H1 (cell line): ENCODE measurements around the gene PSMD3. TPM values are rescaled to one million over a fixed set of nuclear protein-coding genes. Genes with fewer than 3 reads are reported as not detected.

ENCODE experiments used
- CTCF ChIA-PET: fragments of 300-600 bp; sonication (Branson Sonifier 250); formaldehyde crosslinking; loops from one replicate; lab custom pipeline; 2021; ENCODE audit not compliant: partially characterized antibody; lab: Charles Lee
- POLR2A ChIA-PET: fragments of 300-600 bp; sonication (Branson Sonifier 250); formaldehyde crosslinking; loops from one replicate; lab custom pipeline; 2021; ENCODE audit warnings: inconsistent platforms; ENCODE audit not compliant: partially characterized antibody; lab: Charles Lee
- DNase-seq, 2 experiments: peaks; one replicate each; pipeline versions ENCODE4 v3.0.0 to v3.0.0-alpha.2; 2010 to 2022; ENCODE audit warnings: low spot score in 2 of 2, low read depth in 1 of 2, mixed read lengths in 1 of 2
- FAIRE-seq: peaks from 2 replicates; lab custom pipeline; 2011; peaks lifted over from hg19 to GRCh38; lab: Jason Lieb, UNC
- H2AFZ ChIP-seq: 2 replicates; pipeline ENCODE4 v1.8.1; 2012; ENCODE audit warnings: low read length, inconsistent platforms
- H2AK5ac ChIP-seq: 2 replicates; pipeline ENCODE4 v1.6.1; 2013; ENCODE audit warnings: low read depth, low read length
- H2BK120ac ChIP-seq: replicated peaks from 2 replicates; pipeline ENCODE3; 2013; ENCODE audit warnings: low read depth, low read length, inconsistent platforms
- H2BK12ac ChIP-seq: 2 replicates; pipeline ENCODE4 v1.6.1; 2013; ENCODE audit warnings: low read depth, low read length
- H2BK15ac ChIP-seq: 2 replicates; pipeline ENCODE4 v1.6.1; 2013; ENCODE audit warnings: low read length
- H2BK20ac ChIP-seq: 2 replicates; pipeline ENCODE4 v1.6.1; 2013; ENCODE audit warnings: low read length
- H2BK5ac ChIP-seq: 2 replicates; pipeline ENCODE4 v1.6.1; 2013; ENCODE audit warnings: low read depth, low read length
- H3K14ac ChIP-seq: 2 replicates; pipeline ENCODE4 v1.6.1; 2013; ENCODE audit warnings: inconsistent platforms; ENCODE audit not compliant: insufficient read length
- H3K18ac ChIP-seq: 2 replicates; pipeline ENCODE4 v1.6.1; 2013; ENCODE audit warnings: low read length; ENCODE audit errors: extremely low read depth
- H3K23ac ChIP-seq: 2 replicates; pipeline ENCODE4 v1.6.1; 2013; ENCODE audit warnings: inconsistent platforms; ENCODE audit not compliant: insufficient read length
- H3K23me2 ChIP-seq: 2 replicates; pipeline ENCODE4 v1.6.1; 2013; ENCODE audit warnings: low read depth, low read length
- H3K27ac ChIP-seq: 2 replicates; pipeline ENCODE4 v1.6.1; 2011; ENCODE audit warnings: low read depth, low read length, inconsistent platforms
- H3K27me3 ChIP-seq, 4 experiments: replicated peaks in 1 of 4; 1 replicate in 1 of 4; 2 replicates in 3 of 4; pipeline versions ENCODE4 v1.6.1 to v1.8.1; 2011 to 2013; ENCODE audit warnings: low read length in 3 of 4, mild to moderate bottlenecking in 3 of 4, inconsistent platforms in 2 of 4, mixed read lengths in 2 of 4, moderate library complexity in 1 of 4; ENCODE audit not compliant: control insufficient read depth in 3 of 4, insufficient read depth in 3 of 4; ENCODE audit errors: extremely low read depth in 1 of 4
- H3K36me3 ChIP-seq, 4 experiments: 2 replicates each; pipeline versions ENCODE4 v1.6.1 to v1.8.1; 2011 to 2013; ENCODE audit warnings: mild to moderate bottlenecking in 4 of 4, low read length in 3 of 4, moderate library complexity in 2 of 4, control low read depth in 1 of 4, inconsistent platforms in 1 of 4; ENCODE audit not compliant: insufficient read depth in 4 of 4, control insufficient read depth in 2 of 4
- H3K4ac ChIP-seq: replicated peaks from 2 replicates; pipeline ENCODE3; 2013; ENCODE audit warnings: low read length, low read depth, mixed read lengths, inconsistent platforms; ENCODE audit not compliant: insufficient read length
- H3K4me1 ChIP-seq, 4 experiments: replicated peaks in 1 of 4; 1 replicate in 1 of 4; 2 replicates in 3 of 4; pipeline versions ENCODE4 v1.6.1 to v1.8.1; 2011 to 2013; ENCODE audit warnings: low read length in 3 of 4, inconsistent platforms in 2 of 4, mixed read lengths in 1 of 4; ENCODE audit not compliant: insufficient read depth in 4 of 4, control insufficient read depth in 3 of 4
- H3K4me2 ChIP-seq, 2 experiments: 2 replicates each; pipeline versions ENCODE4 v1.6.1 to v1.8.1; 2011 to 2013; ENCODE audit warnings: low read depth in 2 of 2, low read length in 2 of 2, control low read depth in 1 of 2, inconsistent platforms in 1 of 2, mild to moderate bottlenecking in 1 of 2; ENCODE audit not compliant: insufficient read depth in 1 of 2
- H3K4me3 ChIP-seq, 4 experiments: fragments of 200-600, 300-600 bp in 1 of 4; sonication (generic), shearing (Covaris generic), sonication (Bioruptor Twin) in 1 of 4; 2 replicates each; pipeline versions ENCODE4 v1.5.1 to v1.8.1; 2011 to 2016; ENCODE audit warnings: low read length in 4 of 4, low read depth in 3 of 4, control low read depth in 2 of 4, inconsistent platforms in 2 of 4, mild to moderate bottlenecking in 2 of 4, mixed read lengths in 1 of 4, moderate library complexity in 1 of 4; ENCODE audit not compliant: insufficient read depth in 2 of 4; ENCODE audit errors: extremely low read depth in 1 of 4
- H3K56ac ChIP-seq: replicated peaks from 2 replicates; pipeline ENCODE3; 2013; ENCODE audit warnings: low read depth, mild to moderate bottlenecking, mixed read lengths, low read length, inconsistent platforms; ENCODE audit not compliant: insufficient read length
- H3K79me1 ChIP-seq: 2 replicates; pipeline ENCODE4 v1.6.1; 2013; ENCODE audit warnings: low read depth, low read length, control low read depth
- H3K79me2 ChIP-seq, 2 experiments: 2 replicates each; pipeline versions ENCODE4 v1.6.1 to v1.8.1; 2012 to 2013; ENCODE audit warnings: low read length in 2 of 2, mild to moderate bottlenecking in 2 of 2, inconsistent platforms in 1 of 2; ENCODE audit not compliant: insufficient read depth in 2 of 2, control insufficient read depth in 1 of 2
- H3K9ac ChIP-seq, 4 experiments: replicated peaks in 1 of 4; 1 replicate in 1 of 4; 2 replicates in 3 of 4; pipeline versions ENCODE4 v1.6.1 to v1.8.1; 2011 to 2013; ENCODE audit warnings: low read depth in 3 of 4, low read length in 3 of 4, control low read depth in 2 of 4, mild to moderate bottlenecking in 2 of 4, moderate library complexity in 2 of 4, inconsistent platforms in 1 of 4; ENCODE audit errors: extremely low read depth in 1 of 4
- H3K9me3 ChIP-seq, 2 experiments: 2 replicates each; pipeline versions ENCODE4 v1.6.1 to v1.8.1; 2012 to 2013; ENCODE audit warnings: mild to moderate bottlenecking in 2 of 2, moderate library complexity in 2 of 2, control low read depth in 1 of 2, inconsistent platforms in 1 of 2, low read depth in 1 of 2, low read length in 1 of 2, mixed read lengths in 1 of 2; ENCODE audit not compliant: insufficient read depth in 2 of 2
- H4K20me1 ChIP-seq, 2 experiments: replicated peaks in 1 of 2; 2 replicates each; pipeline versions ENCODE3 to v1.8.1; 2011 to 2013; ENCODE audit warnings: inconsistent platforms in 2 of 2, low read length in 2 of 2, mild to moderate bottlenecking in 1 of 2; ENCODE audit not compliant: insufficient read depth in 2 of 2, control insufficient read depth in 1 of 2
- H4K5ac ChIP-seq: 2 replicates; pipeline ENCODE4 v1.6.1; 2013; ENCODE audit warnings: low read length, low read depth, mixed read lengths, inconsistent platforms; ENCODE audit not compliant: insufficient read length
- H4K8ac ChIP-seq: 2 replicates; pipeline ENCODE4 v1.8.0; 2013; ENCODE audit warnings: mild to moderate bottlenecking, moderate library complexity, low read length, inconsistent platforms; ENCODE audit not compliant: insufficient read depth; ENCODE audit errors: extremely low read depth
- H4K91ac ChIP-seq: replicated peaks from 2 replicates; pipeline ENCODE3; 2013; ENCODE audit warnings: low read length, mixed read lengths, inconsistent platforms; ENCODE audit not compliant: insufficient read length
- ATF2 ChIP-seq: IDR thresholded peaks from 2 replicates; pipeline ENCODE4 v1.6.1; 2012; ENCODE audit warnings: low read length, inconsistent platforms
- BACH1 ChIP-seq: IDR thresholded peaks from 2 replicates; pipeline ENCODE4 v1.6.1; 2012; ENCODE audit warnings: low read length, improper control_type of control experiment
- POLR2AphosphoS5 ChIP-seq: IDR thresholded peaks from 2 replicates; pipeline ENCODE4 v1.6.1; 2011; ENCODE audit warnings: low read depth, low read length
- RXRA ChIP-seq: IDR thresholded peaks from 2 replicates; pipeline ENCODE4 v1.6.1; 2011; ENCODE audit warnings: low read depth, mild to moderate bottlenecking, low read length, moderate library complexity; ENCODE audit not compliant: insufficient read depth
- SIN3A ChIP-seq, 2 experiments: IDR thresholded peaks in 1 of 2; conservative IDR thresholded peaks in 1 of 2; 2 replicates each; pipeline ENCODE4 v1.6.1; 2011 to 2012; ENCODE audit warnings: low read length in 2 of 2, improper control_type of control experiment in 1 of 2, low read depth in 1 of 2, mild to moderate bottlenecking in 1 of 2
- SP4 ChIP-seq: IDR thresholded peaks from 2 replicates; pipeline ENCODE4 v1.6.1; 2012; ENCODE audit warnings: low read length, inconsistent platforms
- TAF7 ChIP-seq: optimal IDR thresholded peaks from 2 replicates; pipeline ENCODE3; 2011; ENCODE audit warnings: low read depth, mild to moderate bottlenecking, inconsistent platforms, low read length, moderate library complexity, borderline replicate concordance
- TCF12 ChIP-seq: IDR thresholded peaks from 2 replicates; pipeline ENCODE4 v1.6.1; 2011; ENCODE audit warnings: low read depth, mild to moderate bottlenecking, low read length
- TEAD4 ChIP-seq: IDR thresholded peaks from 2 replicates; pipeline ENCODE4 v1.6.1; 2012; ENCODE audit warnings: low read depth, low read length, inconsistent platforms, mixed read lengths
- WGBS, 2 experiments: shearing (Covaris generic) in 1 of 2; methylation state at CpG; one replicate each; pipeline versions ENCODE4 v1.1.6 to v1.1.7; 2013 to 2015; ENCODE audit warnings: low lambda C conversion rate in 2 of 2, mixed read lengths in 2 of 2, inconsistent platforms in 1 of 2, low coverage in 1 of 2, missing lambda C conversion rate in 1 of 2; ENCODE audit not compliant: insufficient replicate concordance in 2 of 2, insufficient coverage in 1 of 2, insufficient read length in 1 of 2; ENCODE audit errors: extremely low coverage in 1 of 2, missing lambda C conversion rate in 1 of 2; 5-methylcytosine and 5-hydroxymethylcytosine counted together
- polyA plus RNA-seq, 7 experiments: library from polyadenylated mRNA; depleted of rRNA in 3 of 7; stranded (reverse) in 5 of 7; unstranded in 2 of 7; fragments of >200 nt in 5 of 7; fragments of 200-250 nt in 2 of 7; gene quantifications; 1 replicate in 5 of 7; 2 replicates in 1 of 7; 4 replicates in 1 of 7; pipeline versions ENCODE4 v1.2.1 to v1.2.3, GENCODE V29; 2011 to 2013; ENCODE audit warnings: missing spikeins in 2 of 7, mixed read lengths in 2 of 7
- total RNA-seq: library from RNA; stranded (reverse); fragmentation: NEBNext Ultra II Directional; extraction: Animal tissue kit (Norgen Biotek cat#: 25700); gene quantifications from 2 replicates; pipeline ENCODE4 v1.2.1, GENCODE V29; 2021

Gene PSMD3
- total and polyA plus RNA-seq, 2 of the 8 experiments (the other 6 are each of a cell fraction or from before 2014, with no cell fraction given) = 151 to 198 TPM

- H2BK5ac ChIP-seq = no peak overlapping the region
- H2BK12ac ChIP-seq = no peak overlapping the region
- no peaks in the 10 kb centered on the region for H3K9me3 ChIP-seq
- H3K56ac ChIP-seq = no peak overlapping the region
- no peaks in the 10 kb centered on the region for H3K36me3 ChIP-seq
- H4K20me1 ChIP-seq = no peaks in the 10 kb centered on the region
- H3K23ac ChIP-seq = no peak overlapping the region
- H2BK15ac ChIP-seq = no peak overlapping the region
- no peak overlapping the region for H3K9ac ChIP-seq
- H3K4me1 ChIP-seq = no peaks in the 10 kb centered on the region; a peak in 1 of 7 replicates
- no peaks in the 10 kb centered on the region; a peak in 2 of 7 replicates for H3K27me3 ChIP-seq
- no peak overlapping the region for H3K27ac ChIP-seq
- no peak for FAIRE-seq
- no peaks in the 10 kb centered on the region; the same call in 1 of the 2 replicates for H3K23me2 ChIP-seq
- no peak overlapping the region for H4K8ac ChIP-seq
- no peak overlapping the region for H2AK5ac ChIP-seq
- H3K79me2 ChIP-seq = no peaks in the 10 kb centered on the region
- no peak overlapping the region for H4K91ac ChIP-seq
- H3K14ac ChIP-seq = no peak overlapping the region
- no peak overlapping the region for H3K4me2 ChIP-seq
- H3K79me1 ChIP-seq = no peaks in the 10 kb centered on the region
- H3K4me3 ChIP-seq = no peak overlapping the region
- H3K18ac ChIP-seq = no peak overlapping the region
- POLR2A ChIA-PET = interaction anchor here (0.8 to 0.9 kb wide), 2 partner anchors 9 to 173 kb away, joined by 3 to 4 read pairs; no protein-coding TSS in a partner anchor
- no peak overlapping the region for H2BK20ac ChIP-seq
- no peak overlapping the region for H2AFZ ChIP-seq
- TF ChIP-seq POLR2AphosphoS5 = no peak
- no peak for TF ChIP-seq TEAD4
- no peak for TF ChIP-seq TCF12
- TF ChIP-seq SP4 = no peak
- no peak for TF ChIP-seq SIN3A (conservative IDR thresholded peaks at IDR 0.05 in 1 of 2, IDR thresholded peaks at IDR 0.05 in 1 of 2; ENCODE audit: low read depth in 1 of 2, low read length in 2 of 2)
- TF ChIP-seq RXRA = no peak
- no peak for TF ChIP-seq ATF2
- no peak for TF ChIP-seq TAF7
- TF ChIP-seq BACH1 = no peak
- TF ChIP-seq, all 59 proteins: peak for 0
- Histone ChIP-seq H2BK120ac (no peak overlapping the region), H4K5ac (no peak overlapping the region), H3K4ac (no peak overlapping the region)
- CTCF ChIA-PET = interaction anchor here (0.8 to 11.9 kb wide), 9 partner anchors 7 to 121 kb away, joined by 3 to 96 read pairs (median 6); partner anchors contain the start of gene GSDMA
- no peak for DNase-seq
- 77% methylated on average over 8 of the region's 8 CpGs; no CpG with 5 or more reads in 1 of the 2 experiments for WGBS, 2 experiments
Measured at GRCh38 chr17:39965017-39965699, 15.4 kb upstream of the PSMD3 start.
